Keratinocyte (primary cell): ENCODE measurements around the gene CCDC102B.

Experiments
- EZH2 ChIP-seq: IDR thresholded peaks from one replicate; pipeline ENCODE4 v1.6.1; 2012; ENCODE audit warnings: inconsistent platforms, mild to moderate bottlenecking, low read length, moderate library complexity
- TF ChIP-seq, protein P1 (sequence below), 3 experiments: IDR thresholded peaks in 1 of 3; conservative IDR thresholded peaks in 1 of 3; optimal IDR thresholded peaks in 1 of 3; 2 replicates in 2 of 3; 3 replicates in 1 of 3; pipeline versions ENCODE3 to v1.5.1; 2011; ENCODE audit warnings: low read length in 3 of 3, mild to moderate bottlenecking in 3 of 3, moderate library complexity in 2 of 3, control low read depth in 1 of 3, inconsistent platforms in 1 of 3; ENCODE audit not compliant: insufficient read depth in 2 of 3; ENCODE audit errors: extremely low read depth in 1 of 3

DNA sequence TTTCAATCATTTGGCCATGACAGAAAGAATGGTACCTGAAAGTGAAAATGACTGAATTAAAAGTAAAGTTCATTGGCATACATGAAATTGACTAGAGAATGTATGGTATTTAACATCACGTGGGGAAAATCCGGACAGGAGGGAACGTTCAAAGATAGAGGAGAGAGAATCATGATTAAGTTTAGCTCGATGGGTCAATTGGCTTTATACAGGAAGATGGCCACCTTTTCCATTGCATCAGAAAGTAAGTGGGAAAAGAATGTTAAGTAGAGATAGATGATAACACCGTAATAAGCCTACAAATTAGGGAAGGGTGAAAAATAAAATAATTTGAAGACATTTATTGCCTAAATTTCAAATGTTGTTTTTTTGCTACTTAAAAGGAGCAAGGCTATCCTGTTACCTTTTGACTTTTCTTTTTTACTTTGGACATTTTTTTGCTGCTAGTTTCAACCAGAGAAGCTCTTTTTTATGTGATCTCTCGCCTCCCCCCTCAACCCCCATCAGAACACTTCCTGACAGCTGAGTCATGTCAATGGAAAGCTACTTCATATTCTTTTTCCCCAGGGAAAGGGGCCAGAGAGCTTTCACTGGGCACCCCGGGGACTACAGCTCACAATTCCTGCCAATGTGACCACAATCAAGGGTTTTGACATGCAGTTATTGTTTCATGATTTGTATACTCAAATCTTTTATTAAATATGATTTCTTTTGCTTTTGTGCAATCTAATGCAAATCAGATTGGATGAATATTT lies 767 bp upstream of the CCDC102B start:
- TF ChIP-seq, protein P1, sequence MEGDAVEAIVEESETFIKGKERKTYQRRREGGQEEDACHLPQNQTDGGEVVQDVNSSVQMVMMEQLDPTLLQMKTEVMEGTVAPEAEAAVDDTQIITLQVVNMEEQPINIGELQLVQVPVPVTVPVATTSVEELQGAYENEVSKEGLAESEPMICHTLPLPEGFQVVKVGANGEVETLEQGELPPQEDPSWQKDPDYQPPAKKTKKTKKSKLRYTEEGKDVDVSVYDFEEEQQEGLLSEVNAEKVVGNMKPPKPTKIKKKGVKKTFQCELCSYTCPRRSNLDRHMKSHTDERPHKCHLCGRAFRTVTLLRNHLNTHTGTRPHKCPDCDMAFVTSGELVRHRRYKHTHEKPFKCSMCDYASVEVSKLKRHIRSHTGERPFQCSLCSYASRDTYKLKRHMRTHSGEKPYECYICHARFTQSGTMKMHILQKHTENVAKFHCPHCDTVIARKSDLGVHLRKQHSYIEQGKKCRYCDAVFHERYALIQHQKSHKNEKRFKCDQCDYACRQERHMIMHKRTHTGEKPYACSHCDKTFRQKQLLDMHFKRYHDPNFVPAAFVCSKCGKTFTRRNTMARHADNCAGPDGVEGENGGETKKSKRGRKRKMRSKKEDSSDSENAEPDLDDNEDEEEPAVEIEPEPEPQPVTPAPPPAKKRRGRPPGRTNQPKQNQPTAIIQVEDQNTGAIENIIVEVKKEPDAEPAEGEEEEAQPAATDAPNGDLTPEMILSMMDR (optimal IDR thresholded peaks at IDR 0.05 in 1 of 3, IDR thresholded peaks at IDR 0.05 in 1 of 3, conservative IDR thresholded peaks at IDR 0.05 in 1 of 3; ENCODE audit: extremely low read depth in 1 of 3, insufficient read depth in 2 of 3, low read length in 3 of 3): no peak
- no peak for TF ChIP-seq EZH2
